Type B pancreatic cell (in vitro differentiated cells): ENCODE results near the gene VMP1. TPM values are rescaled to one million over a fixed set of nuclear protein-coding genes. Genes with fewer than 3 reads are reported as not detected.
"Not testable (repeated sequence)": the region's sequence is repeated elsewhere in the genome, so short reads cannot be mapped to it uniquely, and the experiment has no call there.

Source experiments
- DNase-seq: peaks from one replicate; pipeline ENCODE4 v3.0.0; 2021; ENCODE audit warnings: mixed read lengths; ENCODE audit not compliant: unreplicated experiment; ENCODE audit errors: extremely low spot score
- H3K27ac Mint-ChIP-seq: 2 replicates; pipeline ENCODE4 v1.8.0; 2021; ENCODE audit warnings: mild to moderate bottlenecking, mixed read lengths
- H3K27me3 Mint-ChIP-seq: 2 replicates; pipeline ENCODE4 v1.8.0; 2021; ENCODE audit warnings: mixed read lengths
- H3K36me3 Mint-ChIP-seq: 2 replicates; pipeline ENCODE4 v1.8.0; 2021; ENCODE audit warnings: mixed read lengths
- H3K4me1 Mint-ChIP-seq: one replicate; pipeline ENCODE4 v1.8.0; 2021; ENCODE audit warnings: mixed read lengths; ENCODE audit not compliant: unreplicated experiment
- H3K4me3 Mint-ChIP-seq: 2 replicates; pipeline ENCODE4 v1.8.0; 2021; ENCODE audit warnings: mild to moderate bottlenecking, mixed read lengths
- H3K9me3 Mint-ChIP-seq: 2 replicates; pipeline ENCODE4 v1.8.0; 2021; ENCODE audit warnings: mixed read lengths
- CTCF ChIP-seq: fragments of 200-600 bp; sonication (generic); conservative IDR thresholded peaks from 2 replicates; pipeline ENCODE4 v1.5.0; 2021; ENCODE audit warnings: antibody characterized with exemption, mild to moderate bottlenecking
- total RNA-seq: library from RNA; stranded (reverse); gene quantifications from 2 replicates; pipeline ENCODE4 v1.2.1, GENCODE V29; 2021; ENCODE audit warnings: low replicate concordance

The VMP1 gene
- total RNA-seq, 1 donor from 2014 or later: 124 TPM

- no peak for TF ChIP-seq CTCF
- H3K27ac Mint-ChIP-seq: no peak overlapping the region
- H3K4me3 Mint-ChIP-seq: no peak overlapping the region
- no peaks in the 10 kb centered on the region for H3K9me3 Mint-ChIP-seq
- H3K36me3 Mint-ChIP-seq: no peaks in the 10 kb centered on the region
- no peak for DNase-seq
- H3K27me3 Mint-ChIP-seq: no peaks in the 10 kb centered on the region
- H3K4me1 Mint-ChIP-seq: peaks cover 11% of the 10 kb centered on the region
These were observed 45.5 kb downstream of the VMP1 start for GRCh38 chr17:59752922-59753321.

DNA sequence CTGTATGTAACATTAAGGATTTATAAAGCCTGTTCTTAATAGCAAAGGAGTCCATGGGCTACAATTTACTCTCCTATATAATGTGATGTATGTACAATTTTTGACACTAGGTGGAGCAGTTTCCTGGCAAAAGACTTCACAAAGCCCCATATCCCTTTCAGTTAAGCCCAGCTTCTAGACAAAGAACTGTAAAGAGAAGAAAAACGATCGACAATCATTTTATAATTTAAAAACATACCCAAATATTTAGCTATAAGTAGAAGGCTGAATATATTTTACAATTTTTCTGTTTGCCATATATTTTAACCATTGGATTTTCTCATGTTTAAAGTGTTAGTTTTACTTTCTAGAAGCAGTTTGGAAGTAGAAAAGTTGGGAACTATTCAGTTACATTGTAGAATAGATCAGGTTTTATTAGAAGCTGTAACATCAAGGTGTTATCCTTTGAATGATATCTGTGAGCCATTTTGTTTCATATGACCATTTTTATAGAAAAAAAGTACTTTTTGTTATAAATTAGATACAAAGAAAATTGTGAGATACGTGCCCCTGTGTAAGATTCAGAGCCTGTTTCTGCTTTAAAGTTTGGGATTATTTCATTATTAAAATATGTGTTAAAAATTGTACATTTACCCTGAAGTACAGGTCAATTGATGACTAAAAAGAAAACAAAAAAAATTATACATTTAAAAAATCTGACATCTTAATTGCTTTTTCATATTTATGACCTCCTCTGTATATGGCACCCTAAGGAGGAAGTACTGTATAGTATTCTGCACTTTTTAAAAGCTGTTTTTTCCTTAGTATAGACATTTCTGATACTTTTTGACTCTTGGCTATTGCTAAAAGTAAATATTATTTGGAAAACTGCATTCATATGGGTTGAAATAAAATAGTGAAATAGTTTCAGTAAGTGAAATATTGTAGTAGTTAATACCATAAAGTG is 46.3 kb downstream of the VMP1 start:
- no peak for DNase-seq
- Mint-ChIP-seq H3K27ac (peak overlapping the region; percentile 74), H3K36me3 (no peaks in the 10 kb centered on the region)

DNA sequence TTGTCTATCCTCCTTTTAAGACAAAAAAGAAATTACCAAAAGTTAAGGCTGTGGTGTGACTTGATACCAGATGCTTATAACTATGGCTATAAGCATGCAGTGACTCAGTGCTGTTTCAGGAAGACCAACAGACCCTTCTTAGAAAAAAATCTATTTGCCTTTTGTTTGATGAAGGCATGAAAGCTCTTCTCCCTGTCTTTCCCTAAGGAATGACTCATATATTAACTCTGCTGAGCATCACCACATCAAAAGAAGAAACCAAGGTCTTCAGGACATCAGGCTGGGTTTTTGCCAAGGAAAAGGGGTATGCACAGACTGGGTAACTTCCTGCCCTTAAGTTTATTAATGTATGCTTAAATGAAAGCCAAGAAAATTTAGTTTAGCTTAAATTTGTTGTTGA is 47.1 kb downstream of the VMP1 start:
- peak overlapping the region; percentile 61 for H3K27ac Mint-ChIP-seq
- DNase-seq: no peak
- H3K9me3 Mint-ChIP-seq: no peaks in the 10 kb centered on the region
- no peak for TF ChIP-seq CTCF
- H3K4me3 Mint-ChIP-seq: peak overlapping the region; percentile 27
- H3K4me1 Mint-ChIP-seq: peaks cover 11% of the 10 kb centered on the region
- H3K27me3 Mint-ChIP-seq: no peaks in the 10 kb centered on the region
- peaks cover 3% of the 10 kb centered on the region for H3K36me3 Mint-ChIP-seq

More for the DNA sequence above, 46.3 kb downstream of the VMP1 start:
- Mint-ChIP-seq H3K9me3 (no peaks in the 10 kb centered on the region), H3K4me3 (peak overlapping the region; percentile 57), H3K27me3 (no peaks in the 10 kb centered on the region), H3K4me1 (peaks cover 11% of the 10 kb centered on the region)
- TF ChIP-seq CTCF: peak; percentile 91

DNA sequence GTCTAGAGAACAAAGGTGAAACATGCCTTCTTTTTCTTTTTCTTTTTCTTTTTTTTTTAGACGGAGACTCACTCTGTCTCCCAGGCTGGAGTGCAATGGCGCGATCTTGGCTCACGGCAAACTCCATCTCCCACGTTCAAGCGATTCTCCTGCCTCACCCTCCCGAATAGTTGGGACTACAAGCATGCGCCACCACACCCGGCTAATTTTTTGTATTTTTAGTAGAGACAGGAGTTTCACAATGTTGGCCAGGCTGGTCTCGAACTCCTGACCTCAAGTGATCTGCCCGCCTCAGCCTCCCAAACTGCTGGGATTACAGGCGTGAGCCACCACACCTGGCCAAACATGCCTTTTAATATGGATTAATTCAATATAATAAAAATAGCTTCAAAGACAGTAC is 47.6 kb downstream of the VMP1 start:
- not testable (repeated sequence) for H3K36me3 Mint-ChIP-seq, H3K9me3 Mint-ChIP-seq, H3K27me3 Mint-ChIP-seq, DNase-seq, H3K4me3 Mint-ChIP-seq
- peaks cover 11% of the 10 kb centered on the region for H3K4me1 Mint-ChIP-seq
- H3K27ac Mint-ChIP-seq: peak overlapping the region; percentile 61

DNA sequence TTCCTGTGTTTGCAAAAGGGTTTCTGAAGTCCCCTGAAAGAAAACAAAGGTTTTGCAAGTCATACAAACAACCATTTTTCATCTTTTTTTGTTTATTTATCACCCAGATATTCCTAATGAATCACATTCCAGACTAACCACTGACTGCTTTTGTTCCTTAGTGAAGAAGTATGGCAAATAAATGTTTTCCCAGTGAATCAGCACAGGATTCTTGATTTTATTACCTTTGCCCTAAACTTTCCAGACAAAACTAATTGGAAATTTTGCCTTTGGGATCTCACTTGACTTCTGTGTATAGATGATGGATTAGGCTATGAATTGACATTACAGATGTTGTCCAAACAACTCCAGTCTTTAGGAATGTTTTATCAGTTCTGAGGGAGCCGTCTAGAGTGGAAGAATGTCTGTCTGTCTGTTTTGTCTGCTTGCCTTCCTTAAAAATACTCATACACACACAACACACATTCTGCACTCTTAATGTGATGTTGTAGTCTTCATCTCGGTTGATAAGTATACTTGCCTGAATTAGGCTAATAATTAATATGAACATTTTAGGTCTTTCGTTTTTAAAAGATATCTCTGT is 48.9 kb downstream of the VMP1 start:
- Mint-ChIP-seq H3K36me3 (peaks cover 9% of the 10 kb centered on the region), H3K27ac (peak overlapping the region; percentile 67), H3K27me3 (no peaks in the 10 kb centered on the region), H3K4me3 (peak overlapping the region; percentile 9), H3K9me3 (no peaks in the 10 kb centered on the region), H3K4me1 (peaks cover 14% of the 10 kb centered on the region)
- no peak for TF ChIP-seq CTCF
- no peak for DNase-seq

- Mint-ChIP-seq H3K4me1 (peaks cover 21% of the 10 kb centered on the region), H3K27me3 (no peaks in the 10 kb centered on the region), H3K4me3 (no peak overlapping the region), H3K27ac (no peak overlapping the region), H3K9me3 (no peaks in the 10 kb centered on the region), H3K36me3 (peaks cover 9% of the 10 kb centered on the region)
- no peak for TF ChIP-seq CTCF
- DNase-seq: no peak
These were observed 49.6 kb downstream of the VMP1 start for GRCh38 chr17:59757043-59757442.
